ENCODE measurements around the gene ERC2. TPM values are rescaled to one million over a fixed set of nuclear protein-coding genes. Genes with fewer than 3 reads are reported as not detected.

Gene ERC2
- total RNA-seq, 2 experiments from 2014 or later: not detected

DNA sequence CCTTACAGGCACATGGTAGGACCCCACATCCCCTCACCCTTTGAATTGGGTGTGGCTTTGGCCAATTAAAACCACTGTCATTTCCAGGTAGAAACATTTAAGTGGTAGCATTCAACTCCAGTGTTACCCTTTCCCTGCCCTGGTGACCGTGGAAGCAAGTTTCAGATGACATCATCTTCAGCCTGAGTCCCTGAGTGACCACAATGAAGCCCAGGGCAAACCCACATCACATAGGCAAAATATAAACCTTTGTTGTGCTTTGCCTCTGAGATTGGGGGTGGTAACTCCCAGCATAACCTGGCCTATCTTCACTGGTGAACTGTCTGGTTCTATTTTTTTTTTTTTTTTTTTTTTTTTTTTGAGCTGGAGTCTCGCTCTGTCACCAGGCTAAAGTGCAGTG, 577.2 kb downstream of the ERC2 start:
- BruUV-seq (replicated peaks): no TSS peak
- no peaks in the 10 kb centered on the region for H3K36me3 ChIP-seq (ENCODE audit: insufficient read depth, low read length)
- no peaks in the 10 kb centered on the region for H3K9me2 ChIP-seq (ENCODE audit: insufficient read depth, low read length)
- no peak for TF ChIP-seq EZH2phosphoT487 (IDR thresholded peaks at IDR 0.05; ENCODE audit: borderline replicate concordance, low read depth, low read length)
- TF ChIP-seq, protein P1, sequence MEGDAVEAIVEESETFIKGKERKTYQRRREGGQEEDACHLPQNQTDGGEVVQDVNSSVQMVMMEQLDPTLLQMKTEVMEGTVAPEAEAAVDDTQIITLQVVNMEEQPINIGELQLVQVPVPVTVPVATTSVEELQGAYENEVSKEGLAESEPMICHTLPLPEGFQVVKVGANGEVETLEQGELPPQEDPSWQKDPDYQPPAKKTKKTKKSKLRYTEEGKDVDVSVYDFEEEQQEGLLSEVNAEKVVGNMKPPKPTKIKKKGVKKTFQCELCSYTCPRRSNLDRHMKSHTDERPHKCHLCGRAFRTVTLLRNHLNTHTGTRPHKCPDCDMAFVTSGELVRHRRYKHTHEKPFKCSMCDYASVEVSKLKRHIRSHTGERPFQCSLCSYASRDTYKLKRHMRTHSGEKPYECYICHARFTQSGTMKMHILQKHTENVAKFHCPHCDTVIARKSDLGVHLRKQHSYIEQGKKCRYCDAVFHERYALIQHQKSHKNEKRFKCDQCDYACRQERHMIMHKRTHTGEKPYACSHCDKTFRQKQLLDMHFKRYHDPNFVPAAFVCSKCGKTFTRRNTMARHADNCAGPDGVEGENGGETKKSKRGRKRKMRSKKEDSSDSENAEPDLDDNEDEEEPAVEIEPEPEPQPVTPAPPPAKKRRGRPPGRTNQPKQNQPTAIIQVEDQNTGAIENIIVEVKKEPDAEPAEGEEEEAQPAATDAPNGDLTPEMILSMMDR (conservative IDR thresholded peaks at IDR 0.05; ENCODE audit: low read length): no peak
- no peaks in the 10 kb centered on the region for H3K79me2 ChIP-seq (ENCODE audit: insufficient read depth, low read depth, low read length)
- no peak overlapping the region for H2AFZ ChIP-seq (ENCODE audit: low read length)
- H3K4me3 ChIP-seq (ENCODE audit: low read depth, low read length, poor library complexity, severe bottlenecking): no peak overlapping the region
- ChIA-PET CTCF (ENCODE audit: unreplicated experiment) (no interaction called here), POLR2A (no interaction called here)
- DNase-seq (ENCODE audit: low spot score): no peak
- H3K9me3 ChIP-seq (ENCODE audit: low read length): no peaks in the 10 kb centered on the region
- no peak overlapping the region for H3K27ac ChIP-seq (ENCODE audit: low read depth, low read length, poor library complexity, severe bottlenecking)
- intact Hi-C loops (cut with micrococcal nuclease; ENCODE audit: unreplicated experiment): no loop called here
- no peak overlapping the region for H3K4me2 ChIP-seq (ENCODE audit: low read length)
- H3K4me1 ChIP-seq (ENCODE audit: insufficient read depth, low read length, poor library complexity, severe bottlenecking): no peaks in the 10 kb centered on the region
- H4K20me1 ChIP-seq (ENCODE audit: insufficient read depth, low read length): no peaks in the 10 kb centered on the region

DNA sequence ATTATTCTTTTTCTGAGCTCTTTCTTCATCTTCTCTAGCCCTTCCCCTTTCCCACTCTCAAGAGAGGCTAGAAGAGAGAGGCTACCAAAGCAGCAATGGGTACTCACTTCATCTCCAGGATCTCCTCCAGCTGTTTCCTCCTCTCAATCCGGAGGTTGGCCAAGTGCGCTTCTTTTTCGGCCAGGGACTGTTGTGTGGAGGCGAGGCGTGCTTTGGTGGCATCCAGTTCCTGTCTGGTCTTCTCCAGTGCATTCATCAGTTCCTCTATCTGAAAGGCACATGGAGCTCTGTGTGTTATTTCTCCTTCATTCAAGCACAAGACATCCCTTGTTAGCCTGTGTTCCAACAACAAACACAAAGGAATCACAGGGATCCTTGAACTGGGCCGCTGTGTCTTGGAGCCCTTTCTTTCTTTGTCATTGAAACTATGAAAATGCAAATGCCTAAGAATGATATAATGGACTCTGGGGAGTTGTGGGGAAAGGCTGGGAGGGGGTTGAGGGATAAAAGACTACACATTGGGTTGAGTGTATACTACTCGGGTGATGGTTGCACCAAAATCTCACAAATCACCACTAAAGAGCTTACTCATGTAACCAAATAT, 579.9 kb downstream of the ERC2 start:
- Histone ChIP-seq H3K9me2 (ENCODE audit: insufficient read depth, low read length) (no peaks in the 10 kb centered on the region), H3K79me2 (ENCODE audit: insufficient read depth, low read depth, low read length) (no peaks in the 10 kb centered on the region), H4K20me1 (ENCODE audit: insufficient read depth, low read length) (no peaks in the 10 kb centered on the region), H2AFZ (ENCODE audit: low read length) (no peak overlapping the region), H3K36me3 (ENCODE audit: insufficient read depth, low read length) (no peaks in the 10 kb centered on the region), H3K4me2 (ENCODE audit: low read length) (no peak overlapping the region), H3K4me3 (ENCODE audit: low read depth, low read length, poor library complexity, severe bottlenecking) (no peak overlapping the region), H3K4me1 (ENCODE audit: insufficient read depth, low read length, poor library complexity, severe bottlenecking) (no peaks in the 10 kb centered on the region), H3K9me3 (ENCODE audit: low read length) (no peaks in the 10 kb centered on the region), H3K27ac (ENCODE audit: low read depth, low read length, poor library complexity, severe bottlenecking) (no peak overlapping the region)
- no TSS peak for BruUV-seq (replicated peaks)
- POLR2A ChIA-PET: interaction anchor here (1.0 kb wide), 1 partner anchor 8 kb away, joined by 4 read pairs; no protein-coding TSS in a partner anchor
- CTCF ChIA-PET (ENCODE audit: unreplicated experiment): no interaction called here
- intact Hi-C loops (cut with micrococcal nuclease; ENCODE audit: unreplicated experiment): no loop called here
- DNase-seq (ENCODE audit: low spot score): no peak
- TF ChIP-seq, protein P1 (conservative IDR thresholded peaks at IDR 0.05; ENCODE audit: low read length): no peak
- TF ChIP-seq EZH2phosphoT487 (IDR thresholded peaks at IDR 0.05; ENCODE audit: borderline replicate concordance, low read depth, low read length): no peak

DNA sequence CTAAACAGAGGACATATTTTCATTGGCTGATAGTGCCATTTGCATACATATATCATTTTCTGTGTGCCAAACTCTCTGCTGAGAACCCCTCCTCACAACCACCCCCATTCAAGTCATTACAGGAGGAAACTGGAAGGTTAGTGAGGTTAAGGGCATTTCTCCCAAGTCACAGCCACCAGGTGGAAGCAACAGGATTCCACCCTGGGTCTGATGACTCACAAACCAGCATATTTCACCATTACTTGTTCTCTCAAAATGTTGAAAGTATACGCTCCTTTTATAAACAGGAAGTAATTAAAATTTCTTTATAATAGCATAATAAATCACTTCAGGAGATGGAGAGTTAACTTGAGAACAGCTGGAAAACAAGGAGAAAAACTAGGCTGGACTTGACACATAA, 582.5 kb downstream of the ERC2 start:
- no TSS peak for BruUV-seq (replicated peaks)
- ChIA-PET CTCF (ENCODE audit: unreplicated experiment) (no interaction called here), POLR2A (no interaction called here)
- Histone ChIP-seq H4K20me1 (ENCODE audit: insufficient read depth, low read length) (no peaks in the 10 kb centered on the region), H3K4me3 (ENCODE audit: low read depth, low read length, poor library complexity, severe bottlenecking) (no peak overlapping the region), H2AFZ (ENCODE audit: low read length) (no peak overlapping the region), H3K36me3 (ENCODE audit: insufficient read depth, low read length) (no peaks in the 10 kb centered on the region), H3K9me3 (ENCODE audit: low read length) (no peaks in the 10 kb centered on the region), H3K27ac (ENCODE audit: low read depth, low read length, poor library complexity, severe bottlenecking) (no peak overlapping the region), H3K79me2 (ENCODE audit: insufficient read depth, low read depth, low read length) (no peaks in the 10 kb centered on the region), H3K4me2 (ENCODE audit: low read length) (no peak overlapping the region), H3K9me2 (ENCODE audit: insufficient read depth, low read length) (no peaks in the 10 kb centered on the region), H3K4me1 (ENCODE audit: insufficient read depth, low read length, poor library complexity, severe bottlenecking) (no peaks in the 10 kb centered on the region)
- intact Hi-C loops (cut with micrococcal nuclease; ENCODE audit: unreplicated experiment): no loop called here
- TF ChIP-seq EZH2phosphoT487 (IDR thresholded peaks at IDR 0.05; ENCODE audit: borderline replicate concordance, low read depth, low read length): no peak
- DNase-seq (ENCODE audit: low spot score): no peak

Measured in OCI-LY7 (cell line).